SU-DHL-6 (cell line): ENCODE measurements around the gene VSTM4.

Source experiments
- CTCF ChIP-seq: fragments of 200-600 bp; sonication (generic); IDR thresholded peaks from one replicate; pipeline ENCODE4 v1.5.1; 2017; ENCODE audit warnings: antibody characterized with exemption, mild to moderate bottlenecking, low read length, moderate library complexity; ENCODE audit not compliant: insufficient read depth, poor library complexity, severe bottlenecking
- EZH2phosphoT487 ChIP-seq: fragments of 200-600 bp; sonication (generic), shearing (Covaris generic); conservative IDR thresholded peaks from 2 replicates; pipeline ENCODE4 v1.6.1; 2018; ENCODE audit warnings: mild to moderate bottlenecking, antibody characterized with exemption, low read length, moderate library complexity, mixed read lengths

DNA sequence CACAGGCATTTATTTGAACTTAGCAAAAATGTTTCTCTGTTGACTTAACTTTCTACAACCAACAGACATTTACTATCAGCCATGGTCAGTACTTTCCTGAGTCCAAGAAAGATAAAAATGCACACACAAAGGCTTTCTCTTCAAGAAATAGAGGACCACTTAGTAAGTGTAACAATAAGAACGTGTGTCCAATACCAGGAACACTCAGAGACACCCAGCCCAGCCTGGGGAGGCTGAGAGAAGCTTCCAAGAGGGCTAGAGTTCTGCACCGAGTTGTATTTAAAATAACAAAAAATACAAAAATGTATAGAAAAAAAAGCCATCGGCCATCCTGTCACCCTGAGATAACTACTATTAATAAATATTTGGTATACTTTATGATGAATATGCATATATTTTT lies 35.8 kb downstream of the VSTM4 start:
- TF ChIP-seq CTCF: no peak
- no peak for TF ChIP-seq EZH2phosphoT487
